ENCODE data around the gene BMERB1.
"Not testable (repeated sequence)": the region's sequence is repeated elsewhere in the genome, so short reads cannot be mapped to it uniquely, and the experiment has no call there.

The BMERB1 gene

DNA sequence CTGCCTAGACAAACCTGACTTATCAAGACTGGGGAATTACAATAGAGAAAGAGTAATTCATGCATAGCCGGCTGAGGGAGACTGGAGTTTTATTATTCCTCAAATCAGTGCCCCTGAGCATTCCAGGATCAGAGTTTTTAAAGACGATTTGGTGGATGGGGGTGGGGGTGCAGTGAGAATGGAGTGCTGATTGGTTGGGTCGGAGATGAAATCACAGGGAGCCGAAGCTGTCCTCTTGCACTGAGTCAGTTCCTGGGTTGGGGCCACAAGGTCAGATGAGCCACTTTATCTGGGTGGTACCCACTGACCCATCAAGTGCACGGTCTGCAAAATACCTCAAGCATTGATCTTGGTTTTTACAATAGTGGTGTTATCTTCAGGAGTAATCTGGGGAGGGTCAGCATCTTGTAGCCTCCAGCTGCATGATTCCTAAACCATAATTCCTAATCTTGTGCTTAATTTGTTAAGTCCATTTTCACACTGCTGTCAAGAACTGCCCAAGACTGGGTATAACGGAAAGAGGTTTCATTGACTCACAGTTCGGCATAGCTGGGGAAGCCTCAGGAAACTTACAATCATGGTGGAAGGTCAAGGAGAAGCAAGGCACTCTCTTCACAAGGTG lies 139.0 kb downstream of the BMERB1 start:
- Mint-ChIP-seq H3K4me1 (ENCODE audit: low read depth) (peaks cover 5% of the 10 kb centered on the region), H3K4me3 (no peak overlapping the region), H3K27me3 (ENCODE audit: low read depth) (no peaks in the 10 kb centered on the region), H3K9me3 (peaks cover 14% of the 10 kb centered on the region), H3K36me3 (ENCODE audit: low read depth) (peaks cover 16% of the 10 kb centered on the region), H3K27ac (no peak overlapping the region)

DNA sequence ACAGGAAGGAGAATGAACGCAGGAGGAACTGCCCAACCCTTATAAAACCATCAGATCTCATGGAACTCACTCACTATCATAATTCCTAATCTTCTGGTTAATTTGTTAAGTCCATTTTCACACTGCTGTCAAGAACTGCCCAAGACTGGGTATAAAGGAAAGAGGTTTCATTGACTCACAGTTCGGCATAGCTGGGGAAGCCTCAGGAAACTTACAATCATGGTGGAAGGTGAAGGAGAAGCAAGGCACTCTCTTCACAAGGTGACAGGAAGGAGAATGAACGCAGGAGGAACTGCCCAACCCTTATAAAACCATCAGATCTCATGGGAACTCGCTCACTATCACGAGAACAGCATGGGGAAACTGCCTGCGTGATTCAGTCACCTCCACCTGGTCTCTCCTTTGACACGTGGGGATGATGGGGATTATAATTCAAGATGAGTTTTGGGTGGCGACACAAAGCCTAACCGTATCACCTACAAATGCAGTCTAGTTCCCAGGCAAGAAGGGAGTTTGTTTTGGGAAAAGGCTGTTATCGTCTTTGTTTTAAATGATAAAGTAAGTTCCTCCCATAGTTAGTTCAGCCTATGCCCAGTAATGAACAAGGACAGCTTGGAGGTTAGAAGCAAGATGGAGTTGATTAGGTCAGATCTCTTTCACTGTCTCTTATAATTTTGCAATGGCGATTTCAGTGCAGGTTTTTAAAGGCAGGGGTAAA lies 139.7 kb downstream of the BMERB1 start:
- H3K27ac Mint-ChIP-seq; H3K27me3 Mint-ChIP-seq (ENCODE audit: low read depth); H3K4me1 Mint-ChIP-seq (ENCODE audit: low read depth); H3K4me3 Mint-ChIP-seq: not testable (repeated sequence)
- peaks cover 16% of the 10 kb centered on the region for H3K36me3 Mint-ChIP-seq (ENCODE audit: low read depth)
- peaks cover 14% of the 10 kb centered on the region for H3K9me3 Mint-ChIP-seq

DNA sequence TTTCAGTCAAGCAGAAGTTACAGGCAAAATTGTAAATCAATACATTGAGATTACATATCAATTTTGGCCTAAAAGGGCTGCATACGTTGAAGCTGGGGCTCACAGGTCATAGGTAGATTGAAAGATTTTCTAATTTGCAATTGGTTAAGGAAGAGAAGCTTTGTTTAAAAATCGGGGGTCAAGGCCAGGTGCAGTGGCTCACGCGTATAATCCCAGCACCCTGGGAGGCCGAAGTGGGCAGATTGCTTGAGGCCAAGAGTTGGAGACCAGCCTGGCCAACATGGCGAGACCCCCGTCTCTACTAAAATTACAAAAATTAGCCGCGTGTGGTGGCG lies 140.2 kb downstream of the BMERB1 start:
- Mint-ChIP-seq H3K9me3 (peaks cover 14% of the 10 kb centered on the region), H3K36me3 (ENCODE audit: low read depth) (peaks cover 16% of the 10 kb centered on the region), H3K4me3 (no peak overlapping the region), H3K27ac (no peak overlapping the region), H3K4me1 (ENCODE audit: low read depth) (peaks cover 5% of the 10 kb centered on the region), H3K27me3 (ENCODE audit: low read depth) (no peaks in the 10 kb centered on the region)

DNA sequence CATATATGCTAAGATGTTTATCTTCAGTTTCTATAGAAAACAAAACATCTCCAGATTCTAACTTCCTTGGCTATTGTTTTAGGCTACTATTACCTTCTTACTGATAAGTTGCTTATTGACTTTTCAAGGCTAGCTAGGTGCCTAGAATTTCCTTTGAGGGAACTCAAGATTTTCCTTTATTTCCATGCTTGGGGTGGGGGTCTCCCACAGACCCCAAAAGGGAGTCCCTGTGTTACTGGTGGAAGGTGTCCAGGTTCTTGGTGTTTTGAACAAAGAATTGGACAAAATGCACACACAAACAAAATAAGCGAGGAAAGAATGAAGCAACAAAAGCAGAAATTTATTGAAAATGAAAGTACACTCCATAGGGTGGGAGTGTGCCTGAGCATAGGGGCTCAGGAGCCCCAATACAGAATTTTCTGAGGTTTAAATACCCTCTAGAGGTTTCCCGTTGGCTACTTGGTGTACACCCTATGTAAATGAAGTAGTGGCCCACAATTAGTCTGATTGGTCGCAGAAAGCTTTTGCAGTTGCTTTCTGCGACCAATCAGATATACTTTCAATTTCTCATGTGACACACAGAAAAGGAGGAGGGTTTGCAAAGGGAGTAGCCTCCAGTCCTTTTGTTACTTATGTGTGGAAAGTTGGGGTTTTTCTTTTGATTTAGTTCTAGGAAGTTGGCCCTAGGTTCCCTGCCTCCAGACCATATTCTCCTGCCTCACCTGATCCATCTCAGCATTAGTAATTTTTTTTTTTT lies 141.1 kb downstream of the BMERB1 start:
- H3K27ac Mint-ChIP-seq, result no peak overlapping the region
- peaks cover 14% of the 10 kb centered on the region for H3K9me3 Mint-ChIP-seq
- no peaks in the 10 kb centered on the region for H3K27me3 Mint-ChIP-seq (ENCODE audit: low read depth)
- peaks cover 5% of the 10 kb centered on the region for H3K4me1 Mint-ChIP-seq (ENCODE audit: low read depth)
- H3K4me3 Mint-ChIP-seq, result no peak overlapping the region
- H3K36me3 Mint-ChIP-seq (ENCODE audit: low read depth), result peaks cover 16% of the 10 kb centered on the region

DNA sequence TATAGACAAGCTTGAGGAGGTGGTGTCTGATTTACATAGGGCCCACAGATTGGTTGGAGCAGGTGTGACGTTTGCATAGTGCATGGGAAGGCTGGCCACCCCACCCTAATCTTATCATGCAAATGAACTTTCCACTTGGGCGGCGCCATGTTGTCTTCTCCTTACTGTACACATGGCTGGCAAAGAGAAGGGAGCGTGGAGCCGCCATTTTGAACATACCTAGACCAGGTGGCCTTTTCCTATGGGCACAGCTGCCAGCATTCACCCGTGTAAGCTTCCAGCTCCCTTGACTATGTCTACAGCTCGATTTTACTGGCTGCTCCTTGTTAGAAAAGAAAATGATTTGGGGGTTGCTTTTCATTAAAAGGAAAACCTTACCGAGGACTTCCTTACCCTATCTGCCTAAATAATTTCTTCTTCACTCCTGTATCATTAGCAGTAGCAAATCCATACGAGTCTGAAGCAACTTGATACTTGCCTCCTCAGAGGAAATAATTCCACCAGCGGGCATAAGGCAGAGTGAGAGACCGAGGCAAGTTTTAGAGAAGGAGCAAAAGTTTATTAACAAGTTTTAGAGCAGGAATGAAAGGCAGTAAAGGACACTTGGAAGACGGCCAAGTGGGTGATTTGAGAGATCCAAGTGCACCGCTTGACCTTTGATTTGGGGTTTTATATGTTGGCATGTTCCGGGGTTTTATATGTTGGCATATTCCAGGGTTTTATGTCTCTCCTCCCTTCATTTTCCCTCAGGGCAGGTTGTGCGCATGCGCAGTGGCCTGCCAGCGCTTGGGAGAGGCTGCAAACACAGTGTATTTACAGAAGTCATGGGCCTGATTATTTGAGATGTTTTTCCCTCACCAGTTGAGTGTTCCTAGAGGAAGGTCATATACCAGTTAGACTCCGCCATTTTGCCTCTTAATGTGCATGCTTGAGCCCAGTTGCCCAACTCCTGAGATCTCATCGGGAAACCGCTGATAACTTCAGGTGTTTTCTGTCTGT lies 142.9 kb downstream of the BMERB1 start:
- peaks cover 13% of the 10 kb centered on the region for H3K36me3 Mint-ChIP-seq (ENCODE audit: low read depth)
- peaks cover 12% of the 10 kb centered on the region for H3K9me3 Mint-ChIP-seq
- H3K27ac Mint-ChIP-seq, result no peak overlapping the region
- no peak overlapping the region for H3K4me3 Mint-ChIP-seq
- H3K4me1 Mint-ChIP-seq (ENCODE audit: low read depth), result peaks cover 8% of the 10 kb centered on the region
- H3K27me3 Mint-ChIP-seq (ENCODE audit: low read depth), result no peaks in the 10 kb centered on the region

DNA sequence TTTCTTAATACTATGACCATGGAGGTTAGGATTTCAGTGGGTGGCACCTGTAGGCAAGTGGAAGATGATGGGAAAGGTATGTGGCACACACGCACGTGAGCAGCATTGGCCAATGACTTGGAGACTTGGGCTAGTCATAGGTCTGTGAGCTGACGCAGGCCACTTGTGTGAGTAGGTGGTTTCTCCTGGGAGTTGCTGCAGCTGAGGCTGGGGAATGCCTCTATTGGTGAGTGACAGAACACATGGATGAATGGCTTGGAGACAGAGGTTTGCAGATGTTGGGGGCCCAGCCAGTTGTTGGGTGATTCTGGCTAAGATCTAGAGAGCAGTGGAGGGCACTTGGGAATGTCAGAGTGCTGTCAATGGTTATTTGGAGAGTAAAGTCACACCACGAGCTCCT lies 144.4 kb downstream of the BMERB1 start:
- H3K36me3 Mint-ChIP-seq (ENCODE audit: low read depth), result peaks cover 7% of the 10 kb centered on the region
- H3K4me3 Mint-ChIP-seq, result no peak overlapping the region
- peaks cover 12% of the 10 kb centered on the region for H3K9me3 Mint-ChIP-seq
- H3K4me1 Mint-ChIP-seq (ENCODE audit: low read depth), result peaks cover 7% of the 10 kb centered on the region
- no peaks in the 10 kb centered on the region for H3K27me3 Mint-ChIP-seq (ENCODE audit: low read depth)
- no peak overlapping the region for H3K27ac Mint-ChIP-seq

DNA sequence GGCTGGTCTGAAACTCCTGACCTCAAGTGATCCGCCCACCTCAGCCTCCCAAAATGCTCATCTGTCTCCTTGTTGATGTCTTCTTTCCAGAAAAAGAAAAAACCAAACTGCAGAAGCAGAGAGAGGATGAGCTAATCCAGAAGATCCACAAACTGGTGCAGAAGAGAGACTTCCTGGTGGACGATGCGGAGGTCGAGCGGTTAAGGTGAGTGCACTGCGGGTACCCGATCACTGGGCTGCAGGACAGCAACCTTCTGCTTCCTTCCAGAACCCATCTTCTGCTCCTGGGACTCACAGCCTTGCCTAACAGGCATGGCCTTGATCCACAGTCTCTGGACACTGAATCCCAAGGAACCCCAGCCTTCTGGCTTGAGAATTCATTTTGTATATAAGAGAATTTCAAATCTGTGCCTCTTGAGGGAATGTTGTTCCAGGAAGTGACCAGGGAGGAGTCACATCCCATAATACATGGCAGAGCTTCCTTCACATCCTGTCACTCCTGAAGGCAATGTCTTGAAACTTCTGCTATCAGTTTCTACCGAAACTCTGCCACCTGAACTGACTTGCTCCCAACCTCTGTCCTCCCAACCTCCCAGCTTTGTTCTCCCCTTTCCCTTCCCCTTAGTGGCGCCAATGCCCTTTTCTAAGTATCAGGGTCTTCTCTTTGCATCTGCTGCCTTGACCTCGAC lies 146.9 kb downstream of the BMERB1 start:
- peaks cover 18% of the 10 kb centered on the region for H3K36me3 Mint-ChIP-seq (ENCODE audit: low read depth)

DNA sequence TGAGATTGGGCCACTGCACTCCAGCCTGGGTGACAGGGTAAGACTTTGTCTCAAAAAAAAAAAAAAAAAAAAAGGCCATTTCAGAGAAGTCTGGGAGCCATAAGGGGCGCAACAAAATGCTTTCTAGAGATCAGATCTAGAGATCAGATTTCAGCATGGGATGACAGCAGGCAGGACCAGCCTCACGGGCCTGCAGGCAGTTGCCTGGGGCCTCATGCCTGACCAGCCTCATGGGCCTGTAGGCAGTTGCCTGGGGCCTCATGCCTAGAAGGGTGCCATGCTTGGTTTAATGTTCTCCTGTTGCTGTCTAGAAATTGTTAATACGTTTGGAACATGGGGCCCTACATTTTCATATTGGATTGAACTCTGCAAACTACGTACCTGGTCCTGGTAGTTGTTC lies 149.1 kb downstream of the BMERB1 start:
- Mint-ChIP-seq H3K4me1 (ENCODE audit: low read depth) (peaks cover 5% of the 10 kb centered on the region), H3K36me3 (ENCODE audit: low read depth) (peaks cover 32% of the 10 kb centered on the region), H3K9me3 (peaks cover 23% of the 10 kb centered on the region), H3K27me3 (ENCODE audit: low read depth) (no peaks in the 10 kb centered on the region), H3K4me3 (no peak overlapping the region), H3K27ac (no peak overlapping the region)

More for the DNA sequence above, 146.9 kb downstream of the BMERB1 start:
- H3K4me3 Mint-ChIP-seq, result no peak overlapping the region
- H3K27ac Mint-ChIP-seq, result no peak overlapping the region
- H3K27me3 Mint-ChIP-seq (ENCODE audit: low read depth), result no peaks in the 10 kb centered on the region
- peaks cover 5% of the 10 kb centered on the region for H3K4me1 Mint-ChIP-seq (ENCODE audit: low read depth)
- H3K9me3 Mint-ChIP-seq, result peaks cover 14% of the 10 kb centered on the region

DNA sequence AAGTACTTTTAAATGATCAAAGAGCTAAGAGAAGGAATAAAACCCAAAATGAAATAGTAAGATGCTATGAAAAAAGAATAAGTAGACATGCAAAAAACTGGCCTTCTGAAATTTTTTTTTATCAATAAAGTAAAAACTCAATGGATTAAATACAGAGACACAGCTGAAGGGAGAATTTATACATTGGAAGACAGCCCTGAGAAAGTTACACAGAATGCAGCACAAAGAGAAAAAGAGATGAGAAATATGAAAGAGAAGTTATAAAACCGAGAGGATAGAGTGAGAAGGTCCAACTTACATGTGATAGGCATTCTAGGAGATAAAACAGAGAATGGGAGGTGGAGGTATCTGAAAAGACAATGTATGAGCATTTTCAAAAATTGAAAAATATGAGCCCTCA lies 151.6 kb downstream of the BMERB1 start:
- H3K36me3 Mint-ChIP-seq (ENCODE audit: low read depth), result peaks cover 43% of the 10 kb centered on the region
- H3K9me3 Mint-ChIP-seq, result peaks cover 23% of the 10 kb centered on the region
- H3K4me3 Mint-ChIP-seq, result no peak overlapping the region
- H3K27ac Mint-ChIP-seq, result no peak overlapping the region
- H3K27me3 Mint-ChIP-seq (ENCODE audit: low read depth), result no peaks in the 10 kb centered on the region
- peaks cover 15% of the 10 kb centered on the region for H3K4me1 Mint-ChIP-seq (ENCODE audit: low read depth)

DNA sequence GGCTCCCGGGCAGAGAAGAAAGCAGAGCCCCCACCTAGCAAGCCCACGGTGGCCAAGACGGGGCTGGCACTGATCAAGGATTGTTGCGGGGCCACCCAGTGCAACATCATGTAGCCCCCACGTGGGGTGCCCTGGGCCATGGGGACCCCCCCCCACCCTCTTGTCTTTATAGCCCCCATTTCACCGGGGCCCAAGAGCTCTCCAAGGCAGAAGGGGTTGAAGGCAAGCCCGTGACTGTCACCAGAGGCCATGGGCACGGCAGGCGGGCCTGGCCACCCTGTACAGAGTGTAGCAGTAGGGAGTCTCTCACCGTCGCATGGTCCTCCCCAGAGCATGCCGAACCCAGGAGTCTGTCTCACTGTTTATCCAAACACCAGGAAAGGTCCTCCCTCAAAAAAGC lies 152.3 kb downstream of the BMERB1 start:
- Mint-ChIP-seq H3K27ac (no peak overlapping the region), H3K27me3 (ENCODE audit: low read depth) (no peaks in the 10 kb centered on the region), H3K9me3 (peaks cover 23% of the 10 kb centered on the region), H3K36me3 (ENCODE audit: low read depth) (peaks cover 43% of the 10 kb centered on the region), H3K4me1 (ENCODE audit: low read depth) (peaks cover 19% of the 10 kb centered on the region), H3K4me3 (no peak overlapping the region)

DNA sequence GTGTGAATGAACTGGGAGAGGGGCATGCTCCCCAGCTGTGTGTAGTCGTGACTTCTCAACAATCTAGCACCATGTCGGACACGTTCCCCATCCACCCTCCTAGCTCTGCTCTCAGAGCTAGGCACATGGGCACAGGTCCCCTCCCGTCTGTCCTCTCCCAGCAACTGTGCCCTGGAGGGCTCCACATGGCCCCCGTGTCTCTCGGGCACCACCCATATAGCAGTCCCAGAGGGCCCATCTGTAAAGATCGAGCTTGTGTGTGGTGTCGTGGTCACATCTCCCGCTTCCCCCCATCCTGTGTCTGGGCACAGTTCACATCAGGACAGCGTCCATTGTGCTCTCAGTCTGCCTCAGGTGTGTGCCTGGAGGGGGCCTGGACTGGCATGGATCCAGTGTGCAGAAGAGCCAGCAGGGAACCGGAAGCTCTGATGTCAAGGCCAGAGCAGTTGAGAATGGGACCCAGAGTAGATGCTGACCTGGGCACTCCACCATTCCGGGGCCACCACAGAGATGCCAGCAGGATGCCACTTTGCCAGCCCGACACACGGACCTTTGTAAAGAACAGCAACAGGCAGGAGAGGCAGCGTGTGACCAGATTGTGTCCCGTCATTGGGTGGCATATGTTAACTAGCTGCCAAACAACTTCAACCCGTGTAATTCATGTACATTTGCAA lies 152.9 kb downstream of the BMERB1 start:
- Mint-ChIP-seq H3K27ac (no peak overlapping the region), H3K4me1 (ENCODE audit: low read depth) (peaks cover 21% of the 10 kb centered on the region), H3K4me3 (no peak overlapping the region), H3K27me3 (ENCODE audit: low read depth) (no peaks in the 10 kb centered on the region), H3K36me3 (ENCODE audit: low read depth) (peaks cover 43% of the 10 kb centered on the region), H3K9me3 (peaks cover 23% of the 10 kb centered on the region)

DNA sequence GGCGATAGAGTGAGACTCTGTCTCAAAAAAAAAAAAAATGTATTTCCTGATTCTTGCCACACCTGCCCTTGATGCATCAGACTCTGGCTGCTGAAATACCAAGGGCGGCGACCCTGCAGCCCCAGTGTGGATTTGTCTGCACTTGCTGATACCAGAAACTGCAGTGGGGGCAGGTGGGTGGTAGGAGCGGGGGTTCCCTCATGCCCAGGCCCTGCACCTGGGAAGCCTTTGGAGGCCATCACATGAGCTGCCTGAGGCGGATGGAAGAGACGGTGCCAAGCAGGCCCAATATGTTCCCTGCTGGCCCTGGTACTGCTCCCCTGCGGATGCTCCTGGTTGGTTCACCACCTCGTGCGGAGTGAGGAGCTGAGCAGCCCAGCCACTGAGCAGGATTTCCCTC lies 157.9 kb downstream of the BMERB1 start:
- H3K9me3 Mint-ChIP-seq, result peaks cover 4% of the 10 kb centered on the region
- no peak overlapping the region for H3K4me3 Mint-ChIP-seq
- peak overlapping the region; percentile 59 for H3K27ac Mint-ChIP-seq
- peaks cover 32% of the 10 kb centered on the region for H3K4me1 Mint-ChIP-seq (ENCODE audit: low read depth)
- no peaks in the 10 kb centered on the region for H3K27me3 Mint-ChIP-seq (ENCODE audit: low read depth)
- peaks cover 57% of the 10 kb centered on the region for H3K36me3 Mint-ChIP-seq (ENCODE audit: low read depth)

DNA sequence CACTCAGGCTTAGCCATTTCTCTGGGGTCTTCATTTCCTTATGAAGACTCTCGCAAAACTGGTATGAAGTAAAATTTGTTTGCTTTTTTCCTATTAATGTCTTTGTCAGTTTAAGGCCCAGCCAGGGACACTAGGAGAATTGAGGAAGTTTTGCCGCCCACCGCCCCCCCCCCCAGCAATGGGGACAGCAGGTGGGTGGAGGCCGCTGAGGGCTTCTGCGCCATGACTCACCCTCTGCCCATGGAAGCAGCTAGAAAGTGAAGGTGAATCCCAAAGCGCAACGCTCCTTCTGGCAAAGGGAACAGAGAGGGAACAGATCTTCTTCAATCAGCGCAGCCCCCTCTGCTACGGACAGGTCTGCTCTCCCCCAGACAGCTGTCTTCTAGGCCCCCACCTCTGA lies 158.8 kb downstream of the BMERB1 start:
- H3K27me3 Mint-ChIP-seq (ENCODE audit: low read depth), result no peaks in the 10 kb centered on the region
- H3K27ac Mint-ChIP-seq, result no peak overlapping the region
- no peak overlapping the region for H3K4me3 Mint-ChIP-seq
- peaks cover 32% of the 10 kb centered on the region for H3K4me1 Mint-ChIP-seq (ENCODE audit: low read depth)
- H3K36me3 Mint-ChIP-seq (ENCODE audit: low read depth), result peaks cover 55% of the 10 kb centered on the region
- H3K9me3 Mint-ChIP-seq, result no peaks in the 10 kb centered on the region

Measured in T-helper 1 cell treated with Interleukin-12 subunit alpha and Interleukin-12 subunit beta and Interleukin-4 antibody, amounts not matched to agents 30 μg/mL and 1 μg/mL, for 36 hours (primary cell).